ENCODE results near the gene ATP10D. TPM values are rescaled to one million over a fixed set of nuclear protein-coding genes. Genes with fewer than 3 reads are reported as not detected.
A peak's percentile ranks its signal among the peaks of the same experiment; 100 is the strongest.

The ATP10D gene
- polyA plus RNA-seq, 4 donors, result 0.81 to 11.9 (median 3.6) TPM

DNA sequence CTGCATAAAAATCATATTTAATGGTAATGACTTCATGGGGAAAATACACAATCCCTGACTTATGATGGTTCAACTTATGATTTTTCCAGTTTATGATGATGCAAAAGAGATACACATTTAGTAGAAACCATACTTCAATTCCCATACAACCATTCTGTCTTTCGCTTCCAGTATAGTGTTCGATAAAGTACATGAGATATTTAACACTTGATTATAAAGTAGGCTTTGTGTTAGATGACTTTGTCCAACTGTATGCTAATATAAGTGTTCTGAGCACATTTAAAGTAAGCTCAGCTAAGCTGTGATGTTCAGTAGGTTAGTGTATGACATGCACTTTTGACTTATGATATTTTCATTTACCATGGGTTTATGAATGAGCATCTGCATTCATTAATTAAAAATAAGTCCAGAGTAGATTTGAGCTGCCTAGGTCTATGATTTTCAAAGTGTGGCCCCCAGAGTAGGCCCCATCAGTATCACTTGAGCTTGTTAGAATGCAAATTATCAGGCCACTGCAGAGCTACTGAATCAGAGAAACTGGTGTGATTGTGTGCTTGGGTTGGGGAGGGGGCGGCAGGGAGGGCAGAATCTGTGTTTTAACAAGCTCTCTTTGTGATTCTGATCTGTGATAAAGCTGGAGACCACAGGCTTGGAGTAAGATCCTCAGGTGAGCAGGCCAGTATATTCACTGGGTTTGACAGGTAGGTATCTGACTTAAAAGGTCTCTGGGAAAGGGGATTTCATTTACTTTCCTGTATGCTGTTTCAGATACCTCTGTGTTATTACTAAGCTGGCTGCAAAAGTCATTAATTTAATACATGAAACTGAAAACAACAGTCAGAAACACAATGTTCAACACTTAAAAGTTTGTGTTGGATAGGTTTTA, 8.4 kb downstream of the ATP10D start:
- no peak overlapping the region for H3K27ac ChIP-seq (ENCODE audit: low read depth in 1 of 3, low read length in 2 of 3)
- no peak for FAIRE-seq
- peaks cover 0 to 3% of the 10 kb centered on the region in 2 donors for H3K9me3 ChIP-seq (ENCODE audit: control insufficient read depth in 2 of 2, insufficient read depth in 1 of 2, low read depth in 1 of 2, low read length in 1 of 2)
- H3K4me1 ChIP-seq (ENCODE audit: control insufficient read depth in 3 of 3, insufficient read depth in 2 of 3, low read depth in 1 of 3, low read length in 2 of 3), result peaks cover 0 to 4% (median 0%) of the 10 kb centered on the region in 3 donors
- H3K36me3 ChIP-seq (ENCODE audit: control insufficient read depth in 3 of 3, insufficient read depth in 2 of 3, low read depth in 1 of 3, low read length in 3 of 3), result no peaks in the 10 kb centered on the region
- WGBS, 3 donors, result 86 to 89% (median 86%) methylated on average over 3 of the region's 3 CpGs
- H3K27me3 ChIP-seq (ENCODE audit: control insufficient read depth in 3 of 3, insufficient read depth in 3 of 3, low read length in 3 of 3), result no peaks in the 10 kb centered on the region
- no peak for DNase-seq
- no peak overlapping the region for H3K4me3 ChIP-seq (ENCODE audit: low read depth in 1 of 3, low read length in 3 of 3)

DNA sequence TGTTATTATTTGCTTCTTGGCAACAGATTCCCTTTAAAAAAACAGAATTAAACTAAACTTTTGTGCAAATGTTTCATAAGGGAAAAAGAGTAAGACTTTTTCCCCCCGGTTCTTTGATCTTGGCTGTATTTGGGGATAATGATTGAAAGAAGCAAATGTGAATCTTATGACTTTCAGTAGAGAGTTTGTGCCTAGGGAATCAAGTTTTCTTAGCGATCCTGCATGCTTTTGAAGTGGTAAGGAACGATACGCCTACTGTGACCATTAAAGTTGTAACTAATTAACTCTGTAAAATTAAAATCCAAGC, 9.0 kb downstream of the ATP10D start:
- no peak for FAIRE-seq
- DNase-seq, result no peak
- Histone ChIP-seq H3K36me3 (ENCODE audit: control insufficient read depth in 3 of 3, insufficient read depth in 2 of 3, low read depth in 1 of 3, low read length in 3 of 3) (no peaks in the 10 kb centered on the region), H3K4me1 (ENCODE audit: control insufficient read depth in 3 of 3, insufficient read depth in 2 of 3, low read depth in 1 of 3, low read length in 2 of 3) (peaks cover 0 to 4% (median 0%) of the 10 kb centered on the region in 3 donors), H3K9me3 (ENCODE audit: control insufficient read depth in 2 of 2, insufficient read depth in 1 of 2, low read depth in 1 of 2, low read length in 1 of 2) (no peaks in the 10 kb centered on the region), H3K27ac (ENCODE audit: low read depth in 1 of 3, low read length in 2 of 3) (no peak overlapping the region), H3K27me3 (ENCODE audit: control insufficient read depth in 3 of 3, insufficient read depth in 3 of 3, low read length in 3 of 3) (no peaks in the 10 kb centered on the region), H3K4me3 (ENCODE audit: low read depth in 1 of 3, low read length in 3 of 3) (no peak overlapping the region)
- 58 to 69% (median 67%) methylated on average over 4 of the region's 4 CpGs for WGBS, 3 donors

DNA sequence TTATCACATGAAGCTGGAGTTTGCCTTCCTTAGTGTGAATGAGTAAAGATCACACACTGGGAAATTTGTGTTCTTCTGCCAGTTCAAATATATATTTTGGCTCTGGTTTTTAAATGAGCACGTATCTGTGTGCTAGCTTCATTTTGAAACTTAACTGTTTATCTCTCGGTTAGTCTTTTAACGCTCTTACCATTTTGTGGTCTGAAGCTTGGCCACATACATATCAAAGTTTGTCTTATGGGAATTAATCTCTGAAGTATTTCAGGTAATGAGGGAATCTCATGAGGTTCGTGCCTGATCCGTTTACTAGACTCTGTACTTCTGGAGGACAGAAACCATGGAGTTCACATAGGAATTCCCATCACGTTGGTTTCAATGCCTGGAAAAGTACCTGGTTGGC, 13.8 kb downstream of the ATP10D start:
- no peaks in the 10 kb centered on the region for H3K36me3 ChIP-seq (ENCODE audit: control insufficient read depth in 3 of 3, insufficient read depth in 2 of 3, low read depth in 1 of 3, low read length in 3 of 3)
- H3K4me3 ChIP-seq (ENCODE audit: low read depth in 1 of 3, low read length in 3 of 3), result no peak overlapping the region
- H3K9me3 ChIP-seq (ENCODE audit: control insufficient read depth in 2 of 2, insufficient read depth in 1 of 2, low read depth in 1 of 2, low read length in 1 of 2), result no peaks in the 10 kb centered on the region
- no peak overlapping the region for H3K27ac ChIP-seq (ENCODE audit: low read depth in 1 of 3, low read length in 2 of 3)
- 67 to 81% (median 69%) methylated on average over 6 of the region's 6 CpGs for WGBS, 3 donors
- DNase-seq, result no peak
- H3K27me3 ChIP-seq (ENCODE audit: control insufficient read depth in 3 of 3, insufficient read depth in 3 of 3, low read length in 3 of 3), result no peaks in the 10 kb centered on the region
- no peaks in the 10 kb centered on the region for H3K4me1 ChIP-seq (ENCODE audit: control insufficient read depth in 3 of 3, insufficient read depth in 2 of 3, low read depth in 1 of 3, low read length in 2 of 3)
- no peak for FAIRE-seq

DNA sequence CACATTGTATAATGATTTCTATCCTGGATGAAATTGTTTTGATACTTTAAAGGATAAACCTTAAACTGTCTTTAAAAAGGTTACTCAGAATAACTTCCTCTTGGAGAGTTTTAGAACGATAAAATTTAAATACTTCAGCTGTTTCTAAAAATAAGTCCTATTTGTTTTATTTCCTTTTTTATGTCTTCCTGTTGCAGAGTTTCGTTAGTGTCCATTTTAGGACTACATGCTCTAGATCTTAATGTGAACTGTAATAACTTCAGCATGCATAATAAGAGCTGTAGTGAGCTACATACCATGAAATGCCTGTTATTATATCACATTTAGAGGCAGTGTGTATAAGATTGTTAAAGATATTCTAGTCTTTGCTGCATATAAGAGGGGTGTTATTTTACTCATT, 14.6 kb downstream of the ATP10D start:
- no peak for FAIRE-seq

DNA sequence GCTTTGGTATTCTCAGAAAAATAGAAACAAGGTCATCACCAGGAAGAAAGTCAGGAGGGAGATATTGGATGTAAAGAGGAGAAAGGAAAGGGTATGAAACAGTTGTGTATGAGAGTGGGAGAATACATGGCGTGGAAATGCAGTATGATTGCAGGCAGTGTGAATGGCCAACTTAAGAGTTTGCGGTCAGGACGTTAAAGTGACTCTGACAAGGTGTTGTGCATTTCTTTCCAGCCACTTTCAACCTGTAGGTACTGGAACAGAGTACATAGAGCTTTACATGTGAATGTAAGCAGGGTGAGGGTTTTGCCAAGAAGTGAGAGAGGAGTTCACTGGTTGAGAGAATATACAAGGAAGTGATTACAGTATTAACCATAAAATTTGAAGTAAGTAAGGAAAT, 15.7 kb downstream of the ATP10D start:
- 59 to 63% (median 61%) methylated on average over 3 of the region's 3 CpGs for WGBS, 3 donors
- FAIRE-seq (no peak), DNase-seq (no peak)
- Histone ChIP-seq H3K9me3 (ENCODE audit: control insufficient read depth in 2 of 2, insufficient read depth in 1 of 2, low read depth in 1 of 2, low read length in 1 of 2) (no peaks in the 10 kb centered on the region), H3K4me1 (ENCODE audit: control insufficient read depth in 3 of 3, insufficient read depth in 2 of 3, low read depth in 1 of 3, low read length in 2 of 3) (no peaks in the 10 kb centered on the region), H3K36me3 (ENCODE audit: control insufficient read depth in 3 of 3, insufficient read depth in 2 of 3, low read depth in 1 of 3, low read length in 3 of 3) (no peaks in the 10 kb centered on the region), H3K27me3 (ENCODE audit: control insufficient read depth in 3 of 3, insufficient read depth in 3 of 3, low read length in 3 of 3) (no peaks in the 10 kb centered on the region), H3K27ac (ENCODE audit: low read depth in 1 of 3, low read length in 2 of 3) (no peak overlapping the region), H3K4me3 (ENCODE audit: low read depth in 1 of 3, low read length in 3 of 3) (no peak overlapping the region)

More for the DNA sequence above, 14.6 kb downstream of the ATP10D start:
- no peak for DNase-seq
- no peaks in the 10 kb centered on the region for H3K36me3 ChIP-seq (ENCODE audit: control insufficient read depth in 3 of 3, insufficient read depth in 2 of 3, low read depth in 1 of 3, low read length in 3 of 3)
- H3K27me3 ChIP-seq (ENCODE audit: control insufficient read depth in 3 of 3, insufficient read depth in 3 of 3, low read length in 3 of 3), result no peaks in the 10 kb centered on the region
- no peaks in the 10 kb centered on the region for H3K4me1 ChIP-seq (ENCODE audit: control insufficient read depth in 3 of 3, insufficient read depth in 2 of 3, low read depth in 1 of 3, low read length in 2 of 3)
- H3K4me3 ChIP-seq (ENCODE audit: low read depth in 1 of 3, low read length in 3 of 3), result no peak overlapping the region
- H3K9me3 ChIP-seq (ENCODE audit: control insufficient read depth in 2 of 2, insufficient read depth in 1 of 2, low read depth in 1 of 2, low read length in 1 of 2), result no peaks in the 10 kb centered on the region
- no peak overlapping the region for H3K27ac ChIP-seq (ENCODE audit: low read depth in 1 of 3, low read length in 2 of 3)
- 37 to 78% (median 60%) methylated on average over 2 of the region's 2 CpGs for WGBS, 3 donors

DNA sequence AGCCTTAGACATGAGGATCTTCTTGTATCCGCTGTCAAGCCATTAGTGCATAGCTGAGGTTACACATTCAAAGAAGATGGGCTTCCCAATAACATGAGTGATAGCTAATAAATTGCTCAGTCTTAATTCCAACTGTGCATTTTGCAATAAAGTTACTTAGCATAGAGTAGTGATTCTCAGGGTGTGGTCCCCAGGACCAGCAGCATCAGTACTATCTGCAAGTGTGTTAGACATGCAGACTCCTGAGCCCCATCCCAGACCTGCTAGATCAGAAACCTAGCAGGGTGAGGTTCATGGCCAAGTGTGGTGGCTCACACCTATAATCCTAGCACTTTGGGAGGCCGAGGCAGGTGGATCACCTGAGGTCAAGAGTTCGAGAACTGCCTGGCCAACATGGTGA, 20.1 kb downstream of the ATP10D start:
- no peak for DNase-seq
- no peak for FAIRE-seq

DNA sequence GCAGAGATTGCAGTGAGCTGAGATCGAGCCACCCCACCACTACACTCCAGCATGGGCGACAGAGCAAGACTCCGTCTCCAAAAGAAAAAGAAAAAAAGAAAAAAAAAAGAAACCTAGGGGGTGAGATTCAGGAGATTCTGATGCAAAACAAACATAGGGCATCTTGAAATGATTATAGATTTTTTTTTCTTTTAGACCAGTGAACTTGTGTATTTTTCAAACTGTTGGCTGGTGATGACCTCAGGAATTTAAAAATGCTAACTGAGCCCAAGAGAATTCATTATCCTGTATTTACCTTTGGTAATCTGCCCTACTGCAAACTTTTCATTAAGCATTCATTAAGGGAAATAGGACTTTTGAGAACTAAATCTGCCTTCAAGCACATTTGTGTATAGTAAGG, 20.6 kb downstream of the ATP10D start:
- H3K27ac ChIP-seq (ENCODE audit: low read depth in 1 of 3, low read length in 2 of 3), result no peak overlapping the region
- H3K9me3 ChIP-seq (ENCODE audit: control insufficient read depth in 2 of 2, insufficient read depth in 1 of 2, low read depth in 1 of 2, low read length in 1 of 2), result no peaks in the 10 kb centered on the region
- H3K27me3 ChIP-seq (ENCODE audit: control insufficient read depth in 3 of 3, insufficient read depth in 3 of 3, low read length in 3 of 3), result no peaks in the 10 kb centered on the region
- 96 to 100% (median 97%) methylated on average over 3 of the region's 3 CpGs for WGBS, 3 donors
- no peak for FAIRE-seq
- no peak for DNase-seq
- H3K4me3 ChIP-seq (ENCODE audit: low read depth in 1 of 3, low read length in 3 of 3), result no peak overlapping the region
- H3K36me3 ChIP-seq (ENCODE audit: control insufficient read depth in 3 of 3, insufficient read depth in 2 of 3, low read depth in 1 of 3, low read length in 3 of 3), result no peaks in the 10 kb centered on the region
- no peaks in the 10 kb centered on the region for H3K4me1 ChIP-seq (ENCODE audit: control insufficient read depth in 3 of 3, insufficient read depth in 2 of 3, low read depth in 1 of 3, low read length in 2 of 3)

More for the DNA sequence above, 20.1 kb downstream of the ATP10D start:
- no peak overlapping the region for H3K4me3 ChIP-seq (ENCODE audit: low read depth in 1 of 3, low read length in 3 of 3)
- WGBS, 3 donors, result 65 to 82% (median 80%) methylated on average over 3 of the region's 3 CpGs
- H3K4me1 ChIP-seq (ENCODE audit: control insufficient read depth in 3 of 3, insufficient read depth in 2 of 3, low read depth in 1 of 3, low read length in 2 of 3), result no peaks in the 10 kb centered on the region
- no peak overlapping the region for H3K27ac ChIP-seq (ENCODE audit: low read depth in 1 of 3, low read length in 2 of 3)
- H3K9me3 ChIP-seq (ENCODE audit: control insufficient read depth in 2 of 2, insufficient read depth in 1 of 2, low read depth in 1 of 2, low read length in 1 of 2), result no peaks in the 10 kb centered on the region
- no peaks in the 10 kb centered on the region for H3K36me3 ChIP-seq (ENCODE audit: control insufficient read depth in 3 of 3, insufficient read depth in 2 of 3, low read depth in 1 of 3, low read length in 3 of 3)
- H3K27me3 ChIP-seq (ENCODE audit: control insufficient read depth in 3 of 3, insufficient read depth in 3 of 3, low read length in 3 of 3), result no peaks in the 10 kb centered on the region

DNA sequence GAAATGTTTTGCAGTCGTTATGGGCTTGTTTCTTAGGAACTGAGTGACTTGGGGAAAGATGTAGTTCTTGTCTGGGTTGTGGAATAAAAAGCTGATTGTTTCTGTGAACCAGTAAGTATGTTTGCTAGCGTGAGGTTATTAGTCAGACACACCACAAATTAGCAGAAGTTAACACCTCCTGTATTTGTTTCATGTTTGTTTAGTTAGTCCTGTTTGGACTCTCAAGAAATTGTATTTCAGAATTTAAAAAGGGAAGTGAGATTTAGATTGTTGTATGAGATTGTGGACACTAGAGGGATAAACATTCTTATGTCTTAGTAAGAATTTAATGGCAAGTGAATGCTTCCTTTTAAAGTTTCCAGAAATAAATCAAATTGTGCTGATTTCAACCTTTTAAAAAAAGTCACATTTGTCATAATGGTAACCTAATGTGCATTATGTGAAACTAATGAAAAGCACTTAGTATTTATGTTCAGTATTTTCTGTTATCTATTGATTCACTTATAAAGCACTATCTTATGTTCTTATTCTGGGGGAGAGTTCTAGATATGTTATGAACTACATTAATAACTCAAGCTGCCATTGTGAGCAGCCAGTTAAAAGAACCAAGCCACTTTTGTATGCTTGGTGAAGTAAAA, 25.6 kb downstream of the ATP10D start:
- no peaks in the 10 kb centered on the region for H3K27me3 ChIP-seq (ENCODE audit: control insufficient read depth in 3 of 3, insufficient read depth in 3 of 3, low read length in 3 of 3)
- DNase-seq, result peak in 1 of 2 donors; percentile 5
- H3K36me3 ChIP-seq (ENCODE audit: control insufficient read depth in 3 of 3, insufficient read depth in 2 of 3, low read depth in 1 of 3, low read length in 3 of 3), result peaks cover 0 to 6% (median 0%) of the 10 kb centered on the region in 3 donors
- H3K27ac ChIP-seq (ENCODE audit: low read depth in 1 of 3, low read length in 2 of 3), result no peak overlapping the region
- H3K4me3 ChIP-seq (ENCODE audit: low read depth in 1 of 3, low read length in 3 of 3), result no peak overlapping the region
- peak; percentile 30 for FAIRE-seq
- no peaks in the 10 kb centered on the region for H3K9me3 ChIP-seq (ENCODE audit: control insufficient read depth in 2 of 2, insufficient read depth in 1 of 2, low read depth in 1 of 2, low read length in 1 of 2)
- no peaks in the 10 kb centered on the region for H3K4me1 ChIP-seq (ENCODE audit: control insufficient read depth in 3 of 3, insufficient read depth in 2 of 3, low read depth in 1 of 3, low read length in 2 of 3)
- WGBS, 3 donors, result 42 to 47% (median 46%) methylated on average over 2 of the region's 2 CpGs
